ENCODE measurements around the gene ALPK1. TPM values are rescaled to one million over a fixed set of nuclear protein-coding genes. Genes with fewer than 3 reads are reported as not detected.

The ALPK1 gene
- total RNA-seq, 1 experiment from 2014 or later = 0.17 TPM

DNA sequence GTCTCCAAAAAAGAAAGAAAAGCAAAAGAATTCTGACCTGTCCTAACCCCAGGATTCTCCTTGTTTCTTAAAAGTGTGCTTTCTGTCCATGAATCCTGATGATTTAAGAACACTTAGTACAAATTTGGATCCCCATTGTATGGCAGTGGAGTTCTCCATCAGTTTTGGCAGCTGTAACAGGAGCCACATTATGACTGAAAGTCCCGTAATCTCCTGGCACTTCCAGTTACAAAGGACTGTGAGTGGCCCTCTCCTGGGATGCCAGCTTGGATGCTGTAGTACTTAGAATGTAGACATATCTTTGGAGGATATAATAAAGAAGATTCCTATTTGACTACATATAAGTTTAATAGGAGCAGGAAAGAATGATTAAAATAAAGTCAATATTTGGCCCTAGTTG lies 44.9 kb upstream of the ALPK1 start:
- H4K91ac ChIP-seq (ENCODE audit: insufficient read length, low read depth, low read length) = no peak overlapping the region
- H3K4me1 ChIP-seq (ENCODE audit: insufficient read depth, low read length) = no peaks in the 10 kb centered on the region; the same call in 1 of the 2 replicates
- no peak overlapping the region for H3T11ph ChIP-seq (ENCODE audit: low read length)
- no peak overlapping the region for H3K4me2 ChIP-seq (ENCODE audit: insufficient read depth, insufficient read length, low read length)
- H4K8ac ChIP-seq (replicated peaks; ENCODE audit: insufficient read length, low read depth, low read length) = no peak overlapping the region
- H3K14ac ChIP-seq (ENCODE audit: insufficient read depth, low read length) = no peak overlapping the region
- no peak overlapping the region for H2AFZ ChIP-seq (ENCODE audit: low read length)
- H3K9ac ChIP-seq (ENCODE audit: extremely low read depth, insufficient read length, low read length) = no peak overlapping the region
- no peaks in the 10 kb centered on the region for H3K9me3 ChIP-seq (ENCODE audit: control insufficient read depth, low read depth, low read length)
- H3K27ac ChIP-seq (ENCODE audit: insufficient read length, low read depth, low read length) = no peak overlapping the region
- no CpG with 5 or more reads among the region's 1 CpG for WGBS (ENCODE audit: extremely low coverage, insufficient read length, low lambda C conversion rate)
- H3K23me2 ChIP-seq (ENCODE audit: insufficient read length, low read depth, low read length, poor library complexity, severe bottlenecking) = no peaks in the 10 kb centered on the region
- Mint-ChIP-seq H3K27ac (no peak overlapping the region), H3K36me3 (ENCODE audit: insufficient read depth in 1 of 3, low read depth in 3 of 3) (peaks cover 3 to 6% (median 5%) of the 10 kb centered on the region in 3 experiments; a peak in 5 of 7 replicates), H3K27me3 (ENCODE audit: low read depth) (no peaks in the 10 kb centered on the region), H3K9me3 (no peaks in the 10 kb centered on the region), H3K4me1 (peaks cover 19 to 21% of the 10 kb centered on the region in 2 experiments), H3K4me3 (no peak overlapping the region)
- H3K18ac ChIP-seq (ENCODE audit: insufficient read length, low read depth, low read length) = no peak overlapping the region
- H2AK5ac ChIP-seq (ENCODE audit: insufficient read length, low read length) = no peak overlapping the region
- TF ChIP-seq, protein P1, sequence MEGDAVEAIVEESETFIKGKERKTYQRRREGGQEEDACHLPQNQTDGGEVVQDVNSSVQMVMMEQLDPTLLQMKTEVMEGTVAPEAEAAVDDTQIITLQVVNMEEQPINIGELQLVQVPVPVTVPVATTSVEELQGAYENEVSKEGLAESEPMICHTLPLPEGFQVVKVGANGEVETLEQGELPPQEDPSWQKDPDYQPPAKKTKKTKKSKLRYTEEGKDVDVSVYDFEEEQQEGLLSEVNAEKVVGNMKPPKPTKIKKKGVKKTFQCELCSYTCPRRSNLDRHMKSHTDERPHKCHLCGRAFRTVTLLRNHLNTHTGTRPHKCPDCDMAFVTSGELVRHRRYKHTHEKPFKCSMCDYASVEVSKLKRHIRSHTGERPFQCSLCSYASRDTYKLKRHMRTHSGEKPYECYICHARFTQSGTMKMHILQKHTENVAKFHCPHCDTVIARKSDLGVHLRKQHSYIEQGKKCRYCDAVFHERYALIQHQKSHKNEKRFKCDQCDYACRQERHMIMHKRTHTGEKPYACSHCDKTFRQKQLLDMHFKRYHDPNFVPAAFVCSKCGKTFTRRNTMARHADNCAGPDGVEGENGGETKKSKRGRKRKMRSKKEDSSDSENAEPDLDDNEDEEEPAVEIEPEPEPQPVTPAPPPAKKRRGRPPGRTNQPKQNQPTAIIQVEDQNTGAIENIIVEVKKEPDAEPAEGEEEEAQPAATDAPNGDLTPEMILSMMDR (conservative IDR thresholded peaks at IDR 0.05) = no peak
- peaks cover 4% of the 10 kb centered on the region for H3K79me1 ChIP-seq (ENCODE audit: insufficient read depth, low read depth, low read length, poor library complexity, severe bottlenecking)
- no peak overlapping the region for H3K56ac ChIP-seq (ENCODE audit: insufficient read length, low read depth, low read length)
- H4K20me1 ChIP-seq (ENCODE audit: control insufficient read depth, insufficient read depth, insufficient read length) = no peaks in the 10 kb centered on the region
- no peaks in the 10 kb centered on the region for H3K27me3 ChIP-seq (ENCODE audit: insufficient read depth, low read length)
- no peak overlapping the region for H3K23ac ChIP-seq (ENCODE audit: insufficient read length, low read depth, low read length)
- no peak overlapping the region for H2BK20ac ChIP-seq (ENCODE audit: low read depth, low read length, poor library complexity, severe bottlenecking)
- no peak overlapping the region for H2BK15ac ChIP-seq (ENCODE audit: low read depth, low read length)
- H3K79me2 ChIP-seq (ENCODE audit: insufficient read depth, low read length) = peaks cover 3% of the 10 kb centered on the region; the same call in 1 of the 2 replicates
- H3K4ac ChIP-seq (ENCODE audit: low read depth, low read length) = no peak overlapping the region
- H4K5ac ChIP-seq (ENCODE audit: insufficient read length, low read depth, low read length) = no peak overlapping the region
- no peak overlapping the region for H2BK5ac ChIP-seq (ENCODE audit: insufficient read length, low read length)
- no peak overlapping the region for H2BK12ac ChIP-seq (ENCODE audit: insufficient read length, low read depth, low read length)
- no peak overlapping the region for H2BK120ac ChIP-seq (ENCODE audit: low read depth, low read length, poor library complexity, severe bottlenecking)
- no peak for DNase-seq

Measured in H9 (cell line).